A172 (cell line): ENCODE data around the gene TCOF1. TPM values are rescaled to one million over a fixed set of nuclear protein-coding genes. Genes with fewer than 3 reads are reported as not detected.

Experiments
- DNase-seq: peaks from one replicate; pipeline ENCODE4 v3.0.0-alpha.2; 2015; ENCODE audit warnings: low spot score
- total RNA-seq: library from RNA; depleted of rRNA; stranded (reverse); fragments of >200 nt; shearing (Covaris generic); gene quantifications from 2 replicates; pipeline ENCODE4 v1.2.3, GENCODE V29; 2014; rRNA removed

Gene TCOF1
- total RNA-seq: 56.5 and 58.3 TPM in 2 replicates

GRCh38 chr5:150357326-150358260, at the start of gene TCOF1:
Gene TCOF1 (plus strand): TSS chr5:150357697. CDS start chr5:150357747, 50 bp downstream.
- peak; percentile 94 for DNase-seq

GRCh38 chr5:150309101-150309885, 48.2 kb upstream of the TCOF1 start:
- DNase-seq: no peak

- no peak for DNase-seq
Observed at GRCh38 chr5:150309886-150310239, 47.6 kb upstream of the TCOF1 start.

GRCh38 chr5:150310246-150310645, 47.3 kb upstream of the TCOF1 start:
- DNase-seq: no peak

GRCh38 chr5:150311015-150311692, 46.3 kb upstream of the TCOF1 start:
- no peak for DNase-seq

- no peak for DNase-seq
Observed at GRCh38 chr5:150312518-150312917, 45.0 kb upstream of the TCOF1 start.

- no peak for DNase-seq
Observed at GRCh38 chr5:150313501-150313900, 44.0 kb upstream of the TCOF1 start.

GRCh38 chr5:150313921-150314716, 43.4 kb upstream of the TCOF1 start:
- no peak for DNase-seq

GRCh38 chr5:150315245-150315644, 42.3 kb upstream of the TCOF1 start:
- no peak for DNase-seq

- DNase-seq: no peak
Observed at GRCh38 chr5:150316320-150316719, 41.2 kb upstream of the TCOF1 start.

- DNase-seq: peak; percentile 99
Observed at GRCh38 chr5:150317048-150318003, 40.2 kb upstream of the TCOF1 start.

GRCh38 chr5:150318613-150319483, 38.6 kb upstream of the TCOF1 start:
- no peak for DNase-seq

- DNase-seq: no peak
Observed at GRCh38 chr5:150319484-150319790, 38.1 kb upstream of the TCOF1 start.

- DNase-seq: peak; percentile 85
Observed at GRCh38 chr5:150320044-150320613, 37.4 kb upstream of the TCOF1 start.

GRCh38 chr5:150321211-150321610, 36.3 kb upstream of the TCOF1 start:
- DNase-seq: no peak

- no peak for DNase-seq
Observed at GRCh38 chr5:150321784-150322183, 35.7 kb upstream of the TCOF1 start.

- DNase-seq: peak; percentile 60
Observed at GRCh38 chr5:150322202-150322601, 35.3 kb upstream of the TCOF1 start.

- no peak for DNase-seq
Observed at GRCh38 chr5:150323092-150323491, 34.4 kb upstream of the TCOF1 start.

- no peak for DNase-seq
Observed at GRCh38 chr5:150323819-150324218, 33.7 kb upstream of the TCOF1 start.
